Measurements from ENCODE around the gene TBPL1.

Gene TBPL1

GRCh38 chr6:134010400-134010799, 57.4 kb downstream of the TBPL1 start:
- no peak for DNase-seq

GRCh38 chr6:134010974-134011373, 58.0 kb downstream of the TBPL1 start:
- DNase-seq, result no peak

GRCh38 chr6:134014588-134015137, 61.6 kb downstream of the TBPL1 start:
- no peak for DNase-seq

- no peak for DNase-seq
Observed at GRCh38 chr6:134015719-134016557, 62.9 kb downstream of the TBPL1 start.

- no peak for DNase-seq
Observed at GRCh38 chr6:134016558-134016814, 63.5 kb downstream of the TBPL1 start.

- no peak for DNase-seq
Observed at GRCh38 chr6:134020071-134020470, 67.0 kb downstream of the TBPL1 start.

- no peak for DNase-seq
Observed at GRCh38 chr6:134020543-134020942, 67.5 kb downstream of the TBPL1 start.

- no peak for DNase-seq
Observed at GRCh38 chr6:134020968-134021367, 67.9 kb downstream of the TBPL1 start.

GRCh38 chr6:134021396-134022122, 68.5 kb downstream of the TBPL1 start:
- DNase-seq, result no peak

- DNase-seq, result no peak
Observed at GRCh38 chr6:134022650-134023049, 69.6 kb downstream of the TBPL1 start.

GRCh38 chr6:134026597-134026996, 73.6 kb downstream of the TBPL1 start:
- DNase-seq, result no peak

GRCh38 chr6:134028438-134028837, 75.4 kb downstream of the TBPL1 start:
- DNase-seq, result no peak

- no peak for DNase-seq
Observed at GRCh38 chr6:134029495-134030455, 76.8 kb downstream of the TBPL1 start.

- no peak for DNase-seq
Observed at GRCh38 chr6:134031696-134032255, 78.8 kb downstream of the TBPL1 start.

- DNase-seq, result no peak
Observed at GRCh38 chr6:134034478-134034877, 81.5 kb downstream of the TBPL1 start.

GRCh38 chr6:134034961-134035822, 82.2 kb downstream of the TBPL1 start:
- DNase-seq, result no peak

- no peak for DNase-seq
Observed at GRCh38 chr6:134035823-134036296, 82.8 kb downstream of the TBPL1 start.

- DNase-seq, result no peak
Observed at GRCh38 chr6:134039116-134039515, 86.1 kb downstream of the TBPL1 start.
